ENCODE data around the gene ADAM21.
"Not testable (repeated sequence)": the region's sequence is repeated elsewhere in the genome, so short reads cannot be mapped to it uniquely, and the experiment has no call there.

ADAM21 gene

DNA sequence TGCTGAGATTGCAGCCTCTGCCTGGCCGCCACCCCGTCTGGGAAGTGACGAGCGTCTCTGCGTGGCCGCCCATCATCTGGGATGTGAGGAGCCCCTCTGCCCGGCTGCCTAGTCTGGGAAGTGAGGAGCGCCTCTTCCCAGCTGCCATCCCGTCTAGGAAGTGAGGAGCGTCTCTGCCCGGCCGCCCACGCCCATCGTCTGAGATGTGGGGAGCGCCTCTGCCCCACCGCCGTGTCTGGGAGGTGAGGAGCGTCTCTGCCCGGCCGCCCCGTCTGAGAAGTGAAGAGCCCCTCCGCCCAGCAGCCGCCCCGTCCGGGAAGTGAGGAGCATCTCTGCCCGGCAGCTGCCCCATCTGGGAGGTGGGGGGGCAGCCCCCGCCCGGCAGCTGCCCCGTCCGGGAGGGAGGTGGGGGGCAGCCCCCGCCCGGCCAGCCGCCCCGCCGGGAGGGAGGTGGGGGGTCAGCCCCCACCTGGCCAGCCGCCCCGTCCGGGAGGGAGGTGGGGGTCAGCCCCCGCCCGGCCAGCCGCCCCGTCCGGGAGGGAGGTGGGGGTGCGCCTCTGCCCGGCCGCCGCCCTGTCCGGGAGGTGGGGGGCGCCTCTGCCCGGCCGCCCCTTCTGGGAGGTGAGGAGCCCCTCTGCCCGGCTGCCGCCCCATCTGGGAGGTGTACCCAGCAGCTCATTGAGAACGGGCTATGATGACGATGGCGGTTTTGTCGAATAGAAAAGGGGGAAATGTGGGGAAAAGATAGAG, 25.6 kb downstream of the ADAM21 start:
- not testable (repeated sequence) for DNase-seq

DNA sequence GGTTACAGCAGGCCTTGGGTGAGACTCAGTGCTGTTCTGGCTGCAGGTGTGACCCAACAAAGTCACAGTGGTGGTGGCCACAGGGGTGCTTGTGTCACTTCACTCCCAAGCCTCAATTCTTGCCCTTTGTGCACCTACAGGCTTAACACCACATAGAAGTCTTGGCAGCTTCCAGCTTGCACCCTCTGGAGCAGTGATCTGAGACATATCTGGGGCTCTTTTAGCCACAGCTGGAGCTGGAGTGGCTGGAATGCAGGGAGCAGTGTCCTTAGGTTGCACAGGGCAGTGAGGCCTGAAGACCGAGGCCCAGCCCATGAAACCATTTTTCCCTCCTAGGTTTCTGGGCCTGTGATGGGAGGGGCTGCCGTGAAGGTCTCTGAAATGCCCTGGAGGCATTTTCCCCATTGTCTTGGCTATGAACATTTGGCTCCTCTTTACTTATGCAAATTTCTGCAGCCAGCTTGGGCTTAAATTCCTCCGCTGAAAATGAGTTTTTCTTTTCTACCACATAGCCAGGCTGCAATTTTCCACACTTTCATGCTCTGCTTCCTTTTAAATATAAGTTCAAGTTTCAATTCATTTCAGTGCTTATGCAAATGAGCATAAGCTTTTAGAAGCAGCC, 37.7 kb downstream of the ADAM21 start:
- DNase-seq = no peak

DNA sequence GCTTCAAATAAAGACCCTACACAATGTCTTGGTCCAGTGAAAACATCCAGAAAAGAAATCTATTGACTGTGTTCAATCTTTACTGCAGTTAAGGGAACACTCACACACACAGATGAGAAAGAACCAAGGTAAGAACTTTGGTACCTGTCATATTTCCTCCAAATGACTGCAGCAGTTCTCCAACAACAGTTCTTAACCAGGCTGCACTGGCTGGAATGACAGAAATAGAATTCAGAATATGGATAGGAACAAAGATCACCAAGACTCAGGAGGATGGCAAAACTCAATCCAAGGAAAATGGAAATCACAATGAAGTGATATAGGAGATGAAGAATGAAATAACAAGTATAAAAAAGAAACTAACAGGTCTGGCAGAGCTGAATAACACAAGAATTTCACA, 46.2 kb downstream of the ADAM21 start:
- no peak for DNase-seq

All from fibroblast of upper back skin (primary cell).